ENCODE measurements around the gene RFX8.

Gene RFX8

GRCh38 chr2:101427743-101428142, 47.2 kb downstream of the RFX8 start:
- Histone ChIP-seq H3K9me3 (no peaks in the 10 kb centered on the region), H3K36me3 (no peaks in the 10 kb centered on the region), H3K27ac (no peak overlapping the region), H3K27me3 (no peaks in the 10 kb centered on the region), H3K4me3 (no peak overlapping the region), H3K4me1 (no peaks in the 10 kb centered on the region)
- intact Hi-C loops (cut with DNase I; ENCODE audit: low total_unique reads), result no loop called here
- peak in 1 of 2 donors; percentile 15 for DNase-seq
- no peak for TF ChIP-seq CTCF (IDR thresholded peaks at IDR 0.05)

GRCh38 chr2:101427240-101427639, 47.7 kb downstream of the RFX8 start:
- H3K27ac ChIP-seq, result no peak overlapping the region
- DNase-seq, result peak in 1 of 2 donors; percentile 47
- H3K27me3 ChIP-seq, result no peaks in the 10 kb centered on the region
- TF ChIP-seq CTCF (IDR thresholded peaks at IDR 0.05), result no peak
- H3K4me3 ChIP-seq, result no peak overlapping the region
- intact Hi-C loops (cut with DNase I; ENCODE audit: low total_unique reads), result no loop called here
- no peaks in the 10 kb centered on the region for H3K4me1 ChIP-seq
- H3K36me3 ChIP-seq, result no peaks in the 10 kb centered on the region
- no peaks in the 10 kb centered on the region for H3K9me3 ChIP-seq

GRCh38 chr2:101426822-101427221, 48.1 kb downstream of the RFX8 start:
- peak in 1 of 2 donors; percentile 31 for DNase-seq
- Histone ChIP-seq H3K27ac (no peak overlapping the region), H3K27me3 (no peaks in the 10 kb centered on the region), H3K4me1 (no peaks in the 10 kb centered on the region), H3K9me3 (no peaks in the 10 kb centered on the region), H3K4me3 (no peak overlapping the region), H3K36me3 (no peaks in the 10 kb centered on the region)
- intact Hi-C loops (cut with DNase I; ENCODE audit: low total_unique reads), result no loop called here
- TF ChIP-seq CTCF (IDR thresholded peaks at IDR 0.05), result no peak

GRCh38 chr2:101420623-101421022, 54.3 kb downstream of the RFX8 start:
- Histone ChIP-seq H3K36me3 (no peaks in the 10 kb centered on the region), H3K9me3 (no peaks in the 10 kb centered on the region), H3K4me1 (no peaks in the 10 kb centered on the region), H3K27ac (no peak overlapping the region), H3K27me3 (no peaks in the 10 kb centered on the region), H3K4me3 (no peak overlapping the region)
- intact Hi-C loops (cut with DNase I; ENCODE audit: low total_unique reads), result no loop called here
- DNase-seq, result no peak
- no peak for TF ChIP-seq CTCF (IDR thresholded peaks at IDR 0.05)

GRCh38 chr2:101419096-101419663, 55.7 kb downstream of the RFX8 start:
- no peak overlapping the region for H3K27ac ChIP-seq
- no peaks in the 10 kb centered on the region for H3K9me3 ChIP-seq
- H3K27me3 ChIP-seq, result no peaks in the 10 kb centered on the region
- peak; percentile 61 to 69 for TF ChIP-seq CTCF (IDR thresholded peaks at IDR 0.05)
- H3K36me3 ChIP-seq, result no peaks in the 10 kb centered on the region
- intact Hi-C loops (cut with DNase I; ENCODE audit: low total_unique reads), result loop anchor here (5.0 kb wide), 1 partner anchor 413 kb away; no protein-coding TSS in a partner anchor
- no peak overlapping the region for H3K4me3 ChIP-seq
- peak in 1 of 2 donors; percentile 63 for DNase-seq
- H3K4me1 ChIP-seq, result no peaks in the 10 kb centered on the region

Measured in tibial artery (tissue), 4 donors.